GM19238 (cell line): ENCODE results near the gene DCDC2C.
A peak's percentile ranks its signal among the peaks of the same experiment; 100 is the strongest.

Experiments used
- DNase-seq: peaks from one replicate; pipeline ENCODE4 v3.0.0; 2011; ENCODE audit warnings: low spot score; ENCODE audit not compliant: insufficient read length

The DCDC2C gene

GRCh38 chr2:3709225-3709624 is 5.8 kb downstream of the DCDC2C start:
- DNase-seq, result no peak

- DNase-seq, result no peak
These were observed 9.0 kb downstream of the DCDC2C start for GRCh38 chr2:3712424-3712823.

- DNase-seq, result no peak
These were observed 9.6 kb downstream of the DCDC2C start for GRCh38 chr2:3712831-3713503.

GRCh38 chr2:3718679-3719078 is 15.3 kb downstream of the DCDC2C start:
- no peak for DNase-seq

GRCh38 chr2:3725002-3725401 is 21.6 kb downstream of the DCDC2C start:
- DNase-seq, result no peak

- no peak for DNase-seq
These were observed 22.3 kb downstream of the DCDC2C start for GRCh38 chr2:3725458-3726250.

GRCh38 chr2:3726511-3726910 is 23.1 kb downstream of the DCDC2C start:
- DNase-seq, result no peak

- no peak for DNase-seq
These were observed 24.1 kb downstream of the DCDC2C start for GRCh38 chr2:3727397-3728045.

- DNase-seq, result peak; percentile 17
These were observed 25.0 kb downstream of the DCDC2C start for GRCh38 chr2:3728104-3729054.

GRCh38 chr2:3729055-3729448 is 25.7 kb downstream of the DCDC2C start:
- DNase-seq, result no peak

- DNase-seq, result no peak
These were observed 26.4 kb downstream of the DCDC2C start for GRCh38 chr2:3729786-3730185.

- DNase-seq, result no peak
These were observed 27.3 kb downstream of the DCDC2C start for GRCh38 chr2:3730646-3731045.

- DNase-seq, result no peak
These were observed 28.5 kb downstream of the DCDC2C start for GRCh38 chr2:3731829-3732228.

GRCh38 chr2:3736112-3736511 is 32.7 kb downstream of the DCDC2C start:
- no peak for DNase-seq

GRCh38 chr2:3737128-3737527 is 33.8 kb downstream of the DCDC2C start:
- no peak for DNase-seq

GRCh38 chr2:3738454-3738853 is 35.1 kb downstream of the DCDC2C start:
- DNase-seq, result no peak

GRCh38 chr2:3739313-3739712 is 35.9 kb downstream of the DCDC2C start:
- no peak for DNase-seq

- no peak for DNase-seq
These were observed 38.0 kb downstream of the DCDC2C start for GRCh38 chr2:3741396-3741795.

- DNase-seq, result no peak
These were observed 38.7 kb downstream of the DCDC2C start for GRCh38 chr2:3741867-3742602.

- no peak for DNase-seq
These were observed 39.6 kb downstream of the DCDC2C start for GRCh38 chr2:3742743-3743508.
